ENCODE measurements around the gene AGPAT2.

AGPAT2 gene

GRCh38 chr9:136733611-136734010 lies 46.4 kb upstream of the AGPAT2 start:
- no peak overlapping the region for H3K9ac ChIP-seq (ENCODE audit: low read length)
- peaks cover 23% of the 10 kb centered on the region for H3K79me2 ChIP-seq (ENCODE audit: low read length)
- peaks cover 9% of the 10 kb centered on the region for H3K4me1 ChIP-seq (ENCODE audit: low read length)
- H3K4me2 ChIP-seq (ENCODE audit: low read length), result no peak overlapping the region
- TF ChIP-seq EZH2phosphoT487 (IDR thresholded peaks at IDR 0.05; ENCODE audit: low read depth) (no peak), CTCF (IDR thresholded peaks at IDR 0.05; ENCODE audit: low read depth, low read length) (no peak)
- H3K27me3 ChIP-seq (ENCODE audit: low read depth, low read length), result no peaks in the 10 kb centered on the region
- H4K20me1 ChIP-seq (ENCODE audit: insufficient read depth, low read length), result 0 out of 2 replicates have a peak, but pooled peaks cover 3% of the 10 kb centered on the region
- H3K27ac ChIP-seq (ENCODE audit: low read length), result no peak overlapping the region
- H3K4me3 ChIP-seq (ENCODE audit: low read length), result no peak overlapping the region
- no peaks in the 10 kb centered on the region for H3K9me3 ChIP-seq (ENCODE audit: insufficient read depth, low read length)
- H3K36me3 ChIP-seq (replicated peaks; ENCODE audit: low read depth, low read length), result no peaks in the 10 kb centered on the region
- no peak overlapping the region for H2AFZ ChIP-seq (ENCODE audit: low read depth, low read length)

- Histone ChIP-seq H3K9ac (ENCODE audit: low read length) (no peak overlapping the region), H3K79me2 (ENCODE audit: low read length) (peaks cover 31% of the 10 kb centered on the region)
- TF ChIP-seq CTCF (IDR thresholded peaks at IDR 0.05; ENCODE audit: low read depth, low read length), result no peak
Measured at GRCh38 chr9:136732444-136733178, 45.4 kb upstream of the AGPAT2 start.

GRCh38 chr9:136729926-136730325 lies 42.7 kb upstream of the AGPAT2 start:
- Histone ChIP-seq H3K9me3 (ENCODE audit: insufficient read depth, low read length) (no peaks in the 10 kb centered on the region), H3K27ac (ENCODE audit: low read length) (no peak overlapping the region), H4K20me1 (ENCODE audit: insufficient read depth, low read length) (peaks cover 28% of the 10 kb centered on the region), H3K4me3 (ENCODE audit: low read length) (no peak overlapping the region), H3K79me2 (ENCODE audit: low read length) (peaks cover 55% of the 10 kb centered on the region), H2AFZ (ENCODE audit: low read depth, low read length) (no peak overlapping the region), H3K4me1 (ENCODE audit: low read length) (peaks cover 19% of the 10 kb centered on the region), H3K27me3 (ENCODE audit: low read depth, low read length) (no peaks in the 10 kb centered on the region), H3K36me3 (replicated peaks; ENCODE audit: low read depth, low read length) (peaks cover 18% of the 10 kb centered on the region), H3K4me2 (ENCODE audit: low read length) (peak overlapping the region; percentile 85; the same call in 1 of the 2 replicates), H3K9ac (ENCODE audit: low read length) (no peak overlapping the region)
- TF ChIP-seq CTCF (IDR thresholded peaks at IDR 0.05; ENCODE audit: low read depth, low read length) (no peak), EZH2phosphoT487 (IDR thresholded peaks at IDR 0.05; ENCODE audit: low read depth) (no peak)

More at GRCh38 chr9:136732444-136733178, 45.4 kb upstream of the AGPAT2 start:
- Histone ChIP-seq H2AFZ (ENCODE audit: low read depth, low read length) (no peak overlapping the region), H3K4me3 (ENCODE audit: low read length) (no peak overlapping the region), H3K27ac (ENCODE audit: low read length) (no peak overlapping the region), H3K9me3 (ENCODE audit: insufficient read depth, low read length) (no peaks in the 10 kb centered on the region), H3K4me1 (ENCODE audit: low read length) (peaks cover 9% of the 10 kb centered on the region), H3K27me3 (ENCODE audit: low read depth, low read length) (no peaks in the 10 kb centered on the region), H3K36me3 (replicated peaks; ENCODE audit: low read depth, low read length) (no peaks in the 10 kb centered on the region), H3K4me2 (ENCODE audit: low read length) (no peak overlapping the region), H4K20me1 (ENCODE audit: insufficient read depth, low read length) (peaks cover 4% of the 10 kb centered on the region; the same call in 1 of the 2 replicates)

- no peak overlapping the region for H2AFZ ChIP-seq (ENCODE audit: low read depth, low read length)
- H3K36me3 ChIP-seq (replicated peaks; ENCODE audit: low read depth, low read length), result peaks cover 22% of the 10 kb centered on the region
- H3K27ac ChIP-seq (ENCODE audit: low read length), result no peak overlapping the region
- H4K20me1 ChIP-seq (ENCODE audit: insufficient read depth, low read length), result peaks cover 35% of the 10 kb centered on the region
- no peaks in the 10 kb centered on the region for H3K9me3 ChIP-seq (ENCODE audit: insufficient read depth, low read length)
- peaks cover 19% of the 10 kb centered on the region for H3K4me1 ChIP-seq (ENCODE audit: low read length)
- H3K27me3 ChIP-seq (ENCODE audit: low read depth, low read length), result no peaks in the 10 kb centered on the region
- H3K4me3 ChIP-seq (ENCODE audit: low read length), result peak overlapping the region; percentile 96
- H3K79me2 ChIP-seq (ENCODE audit: low read length), result peaks cover 55% of the 10 kb centered on the region
- TF ChIP-seq CTCF (IDR thresholded peaks at IDR 0.05; ENCODE audit: low read depth, low read length) (no peak), EZH2phosphoT487 (IDR thresholded peaks at IDR 0.05; ENCODE audit: low read depth) (no peak)
- H3K9ac ChIP-seq (ENCODE audit: low read length), result peak overlapping the region; percentile 92
- peak overlapping the region; percentile 85 for H3K4me2 ChIP-seq (ENCODE audit: low read length)
Measured at GRCh38 chr9:136729144-136729543, 41.9 kb upstream of the AGPAT2 start.
